ENCODE measurements around the gene GSS. TPM values are rescaled to one million over a fixed set of nuclear protein-coding genes. Genes with fewer than 3 reads are reported as not detected.

Gene GSS
- total and polyA plus RNA-seq, 2 donors: 32.0 to 40.0 TPM

GRCh38 chr20:34953960-34954359, 1.6 kb downstream of the GSS start:
- Histone ChIP-seq H3K27ac (ENCODE audit: low read depth in 1 of 2, low read length in 1 of 2) (no peak overlapping the region), H3K4me1 (ENCODE audit: control insufficient read depth in 2 of 2, insufficient read depth in 2 of 2, low read length in 2 of 2) (peaks cover 7 to 16% of the 10 kb centered on the region in 2 donors), H3K36me3 (ENCODE audit: control insufficient read depth in 2 of 2, insufficient read depth in 2 of 2, low read length in 1 of 2) (peaks cover 3 to 8% of the 10 kb centered on the region in 2 donors), H3K4me3 (ENCODE audit: low read length in 2 of 2) (no peak overlapping the region), H3K27me3 (ENCODE audit: control insufficient read depth in 2 of 2, insufficient read depth in 1 of 2, low read length in 1 of 2) (no peaks in the 10 kb centered on the region), H3K9me3 (ENCODE audit: control insufficient read depth in 2 of 2, insufficient read depth in 1 of 2, low read length in 1 of 2) (no peaks in the 10 kb centered on the region)
- DNase-seq (ENCODE audit: low read depth in 6 of 9, low spot score in 9 of 9): no peak
- 99% methylated on average over 7 of the region's 7 CpGs for WGBS

- H3K27ac ChIP-seq (ENCODE audit: low read depth in 1 of 2, low read length in 1 of 2): no peak overlapping the region
- 91% methylated on average over 5 of the region's 5 CpGs for WGBS
- H3K4me3 ChIP-seq (ENCODE audit: low read length in 2 of 2): no peak overlapping the region
- DNase-seq (ENCODE audit: low read depth in 6 of 9, low spot score in 9 of 9): no peak
- H3K4me1 ChIP-seq (ENCODE audit: control insufficient read depth in 2 of 2, insufficient read depth in 2 of 2, low read length in 2 of 2): peaks cover 7 to 16% of the 10 kb centered on the region in 2 donors
- H3K36me3 ChIP-seq (ENCODE audit: control insufficient read depth in 2 of 2, insufficient read depth in 2 of 2, low read length in 1 of 2): peaks cover 3 to 8% of the 10 kb centered on the region in 2 donors
- no peaks in the 10 kb centered on the region for H3K27me3 ChIP-seq (ENCODE audit: control insufficient read depth in 2 of 2, insufficient read depth in 1 of 2, low read length in 1 of 2)
- no peaks in the 10 kb centered on the region for H3K9me3 ChIP-seq (ENCODE audit: control insufficient read depth in 2 of 2, insufficient read depth in 1 of 2, low read length in 1 of 2)
Measured at GRCh38 chr20:34952671-34953070, 2.9 kb downstream of the GSS start.

- no peak overlapping the region for H3K4me3 ChIP-seq (ENCODE audit: low read length in 2 of 2)
- WGBS: 98% methylated on average over 8 of the region's 8 CpGs
- H3K4me1 ChIP-seq (ENCODE audit: control insufficient read depth in 2 of 2, insufficient read depth in 2 of 2, low read length in 2 of 2): peaks cover 7 to 15% of the 10 kb centered on the region in 2 donors
- no peak overlapping the region for H3K27ac ChIP-seq (ENCODE audit: low read depth in 1 of 2, low read length in 1 of 2)
- no peaks in the 10 kb centered on the region for H3K9me3 ChIP-seq (ENCODE audit: control insufficient read depth in 2 of 2, insufficient read depth in 1 of 2, low read length in 1 of 2)
- DNase-seq (ENCODE audit: low read depth in 6 of 9, low spot score in 9 of 9): no peak
- H3K36me3 ChIP-seq (ENCODE audit: control insufficient read depth in 2 of 2, insufficient read depth in 2 of 2, low read length in 1 of 2): peaks cover 3 to 10% of the 10 kb centered on the region in 2 donors
- H3K27me3 ChIP-seq (ENCODE audit: control insufficient read depth in 2 of 2, insufficient read depth in 1 of 2, low read length in 1 of 2): no peaks in the 10 kb centered on the region
Measured at GRCh38 chr20:34951652-34952051, 4.0 kb downstream of the GSS start.

- Histone ChIP-seq H3K36me3 (ENCODE audit: control insufficient read depth in 2 of 2, insufficient read depth in 2 of 2, low read length in 1 of 2) (peaks cover 3 to 14% of the 10 kb centered on the region in 2 donors), H3K27ac (ENCODE audit: low read depth in 1 of 2, low read length in 1 of 2) (no peak overlapping the region), H3K4me1 (ENCODE audit: control insufficient read depth in 2 of 2, insufficient read depth in 2 of 2, low read length in 2 of 2) (peaks cover 6 to 11% of the 10 kb centered on the region in 2 donors), H3K4me3 (ENCODE audit: low read length in 2 of 2) (no peak overlapping the region), H3K9me3 (ENCODE audit: control insufficient read depth in 2 of 2, insufficient read depth in 1 of 2, low read length in 1 of 2) (no peaks in the 10 kb centered on the region), H3K27me3 (ENCODE audit: control insufficient read depth in 2 of 2, insufficient read depth in 1 of 2, low read length in 1 of 2) (no peaks in the 10 kb centered on the region)
- 99% methylated on average over 2 of the region's 2 CpGs for WGBS
- no peak for DNase-seq (ENCODE audit: low read depth in 6 of 9, low spot score in 9 of 9)
Measured at GRCh38 chr20:34951252-34951651, 4.4 kb downstream of the GSS start.

- Histone ChIP-seq H3K36me3 (ENCODE audit: control insufficient read depth in 2 of 2, insufficient read depth in 2 of 2, low read length in 1 of 2) (peaks cover 12 to 26% of the 10 kb centered on the region in 2 donors), H3K27ac (ENCODE audit: low read depth in 1 of 2, low read length in 1 of 2) (no peak overlapping the region), H3K27me3 (ENCODE audit: control insufficient read depth in 2 of 2, insufficient read depth in 1 of 2, low read length in 1 of 2) (no peaks in the 10 kb centered on the region), H3K9me3 (ENCODE audit: control insufficient read depth in 2 of 2, insufficient read depth in 1 of 2, low read length in 1 of 2) (no peaks in the 10 kb centered on the region), H3K4me1 (ENCODE audit: control insufficient read depth in 2 of 2, insufficient read depth in 2 of 2, low read length in 2 of 2) (no peaks in the 10 kb centered on the region), H3K4me3 (ENCODE audit: low read length in 2 of 2) (no peak overlapping the region)
- no peak for DNase-seq (ENCODE audit: low read depth in 6 of 9, low spot score in 9 of 9)
- WGBS: over 99% methylated on average over 6 of the region's 6 CpGs
Measured at GRCh38 chr20:34949120-34949519, 6.5 kb downstream of the GSS start.

- H3K27ac ChIP-seq (ENCODE audit: low read depth in 1 of 2, low read length in 1 of 2): no peak overlapping the region
- H3K36me3 ChIP-seq (ENCODE audit: control insufficient read depth in 2 of 2, insufficient read depth in 2 of 2, low read length in 1 of 2): peaks cover 14 to 33% of the 10 kb centered on the region in 2 donors
- H3K4me3 ChIP-seq (ENCODE audit: low read length in 2 of 2): no peak overlapping the region
- H3K27me3 ChIP-seq (ENCODE audit: control insufficient read depth in 2 of 2, insufficient read depth in 1 of 2, low read length in 1 of 2): no peaks in the 10 kb centered on the region
- no peak for DNase-seq (ENCODE audit: low read depth in 6 of 9, low spot score in 9 of 9)
- H3K4me1 ChIP-seq (ENCODE audit: control insufficient read depth in 2 of 2, insufficient read depth in 2 of 2, low read length in 2 of 2): no peaks in the 10 kb centered on the region
- H3K9me3 ChIP-seq (ENCODE audit: control insufficient read depth in 2 of 2, insufficient read depth in 1 of 2, low read length in 1 of 2): no peaks in the 10 kb centered on the region
Measured at GRCh38 chr20:34948030-34948429, 7.6 kb downstream of the GSS start.

GRCh38 chr20:34947336-34947735, 8.3 kb downstream of the GSS start:
- H3K27ac ChIP-seq (ENCODE audit: low read depth in 1 of 2, low read length in 1 of 2): no peak overlapping the region
- DNase-seq (ENCODE audit: low read depth in 6 of 9, low spot score in 9 of 9): no peak
- H3K27me3 ChIP-seq (ENCODE audit: control insufficient read depth in 2 of 2, insufficient read depth in 1 of 2, low read length in 1 of 2): no peaks in the 10 kb centered on the region
- H3K4me3 ChIP-seq (ENCODE audit: low read length in 2 of 2): no peak overlapping the region
- H3K9me3 ChIP-seq (ENCODE audit: control insufficient read depth in 2 of 2, insufficient read depth in 1 of 2, low read length in 1 of 2): no peaks in the 10 kb centered on the region
- H3K36me3 ChIP-seq (ENCODE audit: control insufficient read depth in 2 of 2, insufficient read depth in 2 of 2, low read length in 1 of 2): peaks cover 20 to 35% of the 10 kb centered on the region in 2 donors
- H3K4me1 ChIP-seq (ENCODE audit: control insufficient read depth in 2 of 2, insufficient read depth in 2 of 2, low read length in 2 of 2): no peaks in the 10 kb centered on the region

- WGBS: 96% methylated on average over 3 of the region's 3 CpGs
- H3K4me1 ChIP-seq (ENCODE audit: control insufficient read depth in 2 of 2, insufficient read depth in 2 of 2, low read length in 2 of 2): no peaks in the 10 kb centered on the region
- no peak for DNase-seq (ENCODE audit: low read depth in 6 of 9, low spot score in 9 of 9)
- H3K9me3 ChIP-seq (ENCODE audit: control insufficient read depth in 2 of 2, insufficient read depth in 1 of 2, low read length in 1 of 2): no peaks in the 10 kb centered on the region
- H3K27ac ChIP-seq (ENCODE audit: low read depth in 1 of 2, low read length in 1 of 2): no peak overlapping the region
- H3K4me3 ChIP-seq (ENCODE audit: low read length in 2 of 2): no peak overlapping the region
- no peaks in the 10 kb centered on the region for H3K27me3 ChIP-seq (ENCODE audit: control insufficient read depth in 2 of 2, insufficient read depth in 1 of 2, low read length in 1 of 2)
- H3K36me3 ChIP-seq (ENCODE audit: control insufficient read depth in 2 of 2, insufficient read depth in 2 of 2, low read length in 1 of 2): peaks cover 20 to 42% of the 10 kb centered on the region in 2 donors
Measured at GRCh38 chr20:34946661-34947060, 8.9 kb downstream of the GSS start.

- Histone ChIP-seq H3K36me3 (ENCODE audit: control insufficient read depth in 2 of 2, insufficient read depth in 2 of 2, low read length in 1 of 2) (peaks cover 20 to 48% of the 10 kb centered on the region in 2 donors), H3K4me1 (ENCODE audit: control insufficient read depth in 2 of 2, insufficient read depth in 2 of 2, low read length in 2 of 2) (no peaks in the 10 kb centered on the region), H3K27me3 (ENCODE audit: control insufficient read depth in 2 of 2, insufficient read depth in 1 of 2, low read length in 1 of 2) (no peaks in the 10 kb centered on the region), H3K9me3 (ENCODE audit: control insufficient read depth in 2 of 2, insufficient read depth in 1 of 2, low read length in 1 of 2) (no peaks in the 10 kb centered on the region), H3K4me3 (ENCODE audit: low read length in 2 of 2) (no peak overlapping the region), H3K27ac (ENCODE audit: low read depth in 1 of 2, low read length in 1 of 2) (no peak overlapping the region)
- 96% methylated on average over 7 of the region's 7 CpGs for WGBS
- no peak for DNase-seq (ENCODE audit: low read depth in 6 of 9, low spot score in 9 of 9)
Measured at GRCh38 chr20:34945315-34946077, 10.1 kb downstream of the GSS start.

Data from thymus (tissue), 11 donors.